GM19455 (cell line): ENCODE data around the gene LIFR.
A peak's percentile ranks its signal among the peaks of the same experiment; 100 is the strongest.

Source experiments
- ATAC-seq: cut with Tn5 transposase; IDR thresholded peaks from one replicate; pipeline ENCODE4 v1.9.1; 2021; ENCODE audit not compliant: unreplicated experiment

The LIFR gene

DNA sequence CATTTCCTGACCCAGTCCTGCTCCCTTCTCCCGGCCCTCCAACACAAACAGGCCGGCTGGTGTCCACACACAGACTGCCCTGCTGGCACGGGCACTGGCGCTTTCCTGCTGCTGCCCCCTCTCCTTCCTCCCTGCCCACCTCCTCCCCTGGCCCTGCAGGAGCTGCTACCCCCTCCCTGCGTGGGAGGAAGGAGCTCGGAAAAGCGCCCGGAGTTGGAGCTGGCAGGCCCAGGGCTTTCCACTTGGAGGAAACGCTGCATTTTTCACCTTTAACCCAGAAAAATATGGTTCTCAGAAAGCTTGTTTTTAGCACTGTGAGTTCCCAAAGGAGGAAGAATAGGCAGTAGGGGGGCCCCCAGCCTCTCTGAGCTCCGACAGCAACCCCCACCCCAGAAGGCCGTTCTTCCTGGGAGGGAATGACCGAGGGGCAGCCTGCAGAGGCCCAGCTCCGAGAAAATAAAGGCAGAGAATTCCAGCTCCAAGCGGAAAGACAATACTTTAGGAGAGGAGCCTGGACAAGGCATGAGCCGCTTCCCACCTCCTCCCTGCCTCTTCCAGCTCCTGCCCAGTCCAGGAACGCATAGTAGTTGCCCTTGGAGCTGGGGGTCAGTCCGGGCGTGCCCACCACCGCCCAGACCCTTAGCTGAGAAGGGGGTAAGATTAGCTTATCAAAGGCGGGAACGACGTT, 88.9 kb downstream of the LIFR start:
- ATAC-seq = no peak

DNA sequence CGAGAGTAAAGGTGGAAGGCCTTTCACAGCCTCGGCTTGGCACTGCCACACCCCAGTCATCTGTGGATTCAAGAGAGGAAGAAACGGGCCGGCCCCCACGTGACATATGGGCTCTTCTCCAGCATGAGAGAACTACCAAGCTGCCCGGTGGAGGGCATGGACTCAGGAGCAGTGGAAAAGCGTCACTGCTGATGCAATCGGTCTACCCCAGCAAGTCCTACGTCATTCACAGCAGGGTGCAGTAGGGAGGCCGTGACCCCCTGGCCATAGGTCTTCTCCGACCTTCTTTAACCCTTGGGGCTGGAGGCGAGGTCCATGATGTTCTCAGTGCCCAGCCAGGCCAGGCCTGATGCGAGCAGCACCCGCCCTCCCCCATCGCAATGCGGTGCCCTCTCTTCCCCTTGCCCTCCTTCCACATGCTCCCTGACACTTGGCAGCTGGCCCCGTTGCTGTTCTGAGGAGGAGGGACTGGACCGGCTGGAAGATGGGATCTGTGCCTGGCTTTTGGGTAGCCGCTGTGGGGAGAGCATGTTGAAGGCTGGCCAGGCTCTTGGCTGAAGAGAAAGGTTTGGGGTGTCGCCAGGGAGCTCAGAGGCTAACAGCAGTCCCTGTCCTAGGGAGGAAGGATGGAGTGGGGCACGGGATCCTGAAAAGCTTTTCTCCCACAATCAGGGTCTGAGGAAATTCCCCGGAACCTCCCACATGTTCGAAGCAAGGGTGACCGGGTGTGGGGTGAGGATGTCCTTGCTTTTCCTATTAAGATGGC, 89.8 kb downstream of the LIFR start:
- no peak for ATAC-seq

DNA sequence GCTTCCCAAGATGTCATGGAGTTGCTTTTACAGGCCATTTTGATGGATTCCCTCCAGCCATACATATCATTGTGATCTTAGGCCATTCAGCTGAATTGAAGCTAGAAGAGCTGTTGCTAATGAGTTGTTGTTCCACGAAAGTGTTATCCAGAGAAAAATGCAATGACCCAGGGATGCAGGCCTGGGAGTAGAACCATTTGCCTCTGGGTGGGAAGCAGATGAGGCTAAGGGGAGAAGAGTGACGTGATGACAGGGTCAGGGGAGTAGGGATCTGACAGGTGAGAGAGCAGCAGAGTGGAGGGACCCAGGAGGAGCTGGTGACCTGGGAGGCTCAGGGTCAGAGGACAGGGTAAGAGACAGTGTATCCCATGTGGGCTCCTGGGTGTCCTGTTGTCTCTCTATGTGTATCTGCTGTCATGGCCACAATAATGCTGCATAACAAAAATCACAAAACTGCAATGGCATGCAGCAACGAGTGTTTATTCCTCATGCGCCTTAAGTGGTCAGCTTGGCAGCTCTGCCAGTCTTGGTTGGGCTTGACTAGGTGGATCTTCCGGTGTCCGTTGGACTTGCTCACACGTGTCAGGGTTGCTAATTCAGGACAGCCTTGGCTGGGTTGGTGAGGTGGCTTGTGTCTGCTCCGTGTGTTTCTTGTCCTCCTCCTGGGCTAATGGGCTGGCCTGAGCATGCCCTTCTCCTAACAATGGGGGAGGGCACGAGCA, 90.6 kb downstream of the LIFR start:
- no peak for ATAC-seq

DNA sequence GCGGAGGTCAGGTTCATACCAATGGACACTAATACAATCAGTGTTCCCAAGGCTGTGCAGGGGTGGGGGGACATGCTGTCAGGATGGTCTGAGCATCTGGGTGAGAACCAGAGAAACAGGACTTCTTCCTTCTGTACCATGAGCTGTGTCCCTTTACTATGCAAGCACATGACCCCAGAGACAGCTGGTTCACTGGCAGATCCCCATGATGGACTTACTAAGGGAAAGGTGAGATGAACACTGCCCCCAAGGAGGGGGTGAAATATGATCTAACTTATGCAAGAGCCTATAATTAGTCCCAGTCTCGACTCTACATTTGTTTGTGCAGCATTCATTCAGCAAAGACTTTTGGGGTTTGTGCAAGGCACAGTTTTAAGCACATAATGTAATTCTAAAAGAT, 91.4 kb downstream of the LIFR start:
- ATAC-seq = no peak

DNA sequence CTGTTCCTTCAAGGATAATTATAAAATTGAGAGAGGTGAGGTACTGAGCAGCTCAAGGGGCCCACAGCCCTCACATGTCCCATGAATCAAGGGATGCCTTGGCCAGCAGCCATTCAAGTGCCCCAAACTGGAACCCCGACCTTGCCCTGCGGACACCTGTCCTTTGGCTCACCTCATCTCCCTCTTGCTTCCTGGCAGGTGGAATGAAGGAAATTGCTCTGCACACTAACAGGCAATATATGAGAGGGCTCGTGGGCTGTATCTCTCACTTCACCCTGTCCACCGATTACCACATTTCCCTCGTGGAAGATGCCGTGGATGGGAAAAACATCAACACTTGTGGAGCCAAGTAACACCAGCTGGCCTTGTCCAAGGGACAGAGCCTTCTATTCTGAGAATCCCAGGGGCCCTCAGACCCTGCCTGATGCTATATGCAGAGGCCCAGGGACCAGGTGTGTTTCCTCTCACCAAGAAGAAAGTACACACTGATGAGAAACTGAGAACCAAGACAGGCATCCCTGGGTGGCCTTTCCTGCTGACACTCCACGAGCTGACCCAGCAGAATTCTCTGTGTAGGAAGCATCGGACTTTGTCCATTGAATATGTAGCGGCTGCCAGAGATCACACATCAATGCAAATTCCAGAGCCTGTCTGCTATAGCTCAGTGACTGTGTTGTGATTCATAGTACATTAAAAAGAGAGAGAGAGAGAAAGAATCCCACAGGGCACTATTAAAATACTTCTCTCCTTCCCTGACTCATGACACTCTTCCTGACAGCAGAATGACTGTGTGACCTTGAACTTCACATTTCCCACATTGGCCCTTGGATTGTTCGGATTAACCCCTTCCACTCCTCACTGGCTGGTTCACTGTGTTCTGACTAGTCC, 92.6 kb downstream of the LIFR start:
- no peak for ATAC-seq

DNA sequence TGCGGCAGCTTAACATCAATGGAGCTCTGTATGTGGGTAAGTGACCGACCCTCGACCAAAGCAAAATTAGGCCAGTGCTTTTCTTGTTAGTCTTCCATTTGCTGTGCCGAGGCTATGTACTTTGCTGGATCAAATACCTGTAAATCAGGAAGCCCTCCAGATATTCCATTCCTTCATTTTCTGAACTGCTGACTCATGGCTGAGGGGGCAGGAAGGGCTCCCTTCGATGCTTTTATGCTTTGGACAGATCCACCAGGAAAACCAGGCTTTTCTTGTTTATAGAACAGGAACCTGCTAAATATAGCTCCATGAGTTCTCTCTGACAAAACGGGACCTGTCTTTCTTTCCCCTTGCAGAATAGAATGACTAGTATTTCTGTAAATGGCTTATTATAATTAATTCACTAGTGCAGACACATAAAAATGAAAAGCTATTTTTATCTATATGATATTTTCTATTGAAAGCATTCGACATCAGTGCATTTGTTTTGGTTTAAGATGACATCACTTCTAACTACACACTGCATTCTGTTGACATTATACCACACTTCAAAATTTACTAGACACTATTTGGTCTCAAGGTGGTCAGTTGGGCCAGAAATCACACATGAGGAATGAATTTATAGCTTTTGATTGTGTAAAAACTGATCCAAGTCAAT, 93.3 kb downstream of the LIFR start:
- ATAC-seq = no peak

DNA sequence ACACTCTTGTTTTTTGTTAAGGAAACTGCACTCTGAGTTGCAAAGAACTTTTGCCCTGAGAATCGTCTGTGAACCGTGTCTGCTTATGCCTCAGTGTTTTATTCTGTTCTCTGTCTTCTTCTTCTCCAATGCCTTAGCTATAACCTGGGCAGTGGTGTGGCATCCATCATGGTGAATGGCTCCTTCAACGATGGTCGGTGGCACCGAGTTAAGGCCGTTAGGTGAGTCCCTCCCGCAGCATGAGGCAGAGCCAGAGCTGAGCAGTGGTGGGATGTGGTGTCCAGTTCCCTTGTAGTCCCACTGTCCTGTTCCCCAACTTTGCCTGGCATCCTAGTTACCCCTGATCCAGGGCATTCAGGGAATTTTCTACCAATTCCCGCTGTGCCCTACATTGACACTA, 98.3 kb downstream of the LIFR start:
- no peak for ATAC-seq

DNA sequence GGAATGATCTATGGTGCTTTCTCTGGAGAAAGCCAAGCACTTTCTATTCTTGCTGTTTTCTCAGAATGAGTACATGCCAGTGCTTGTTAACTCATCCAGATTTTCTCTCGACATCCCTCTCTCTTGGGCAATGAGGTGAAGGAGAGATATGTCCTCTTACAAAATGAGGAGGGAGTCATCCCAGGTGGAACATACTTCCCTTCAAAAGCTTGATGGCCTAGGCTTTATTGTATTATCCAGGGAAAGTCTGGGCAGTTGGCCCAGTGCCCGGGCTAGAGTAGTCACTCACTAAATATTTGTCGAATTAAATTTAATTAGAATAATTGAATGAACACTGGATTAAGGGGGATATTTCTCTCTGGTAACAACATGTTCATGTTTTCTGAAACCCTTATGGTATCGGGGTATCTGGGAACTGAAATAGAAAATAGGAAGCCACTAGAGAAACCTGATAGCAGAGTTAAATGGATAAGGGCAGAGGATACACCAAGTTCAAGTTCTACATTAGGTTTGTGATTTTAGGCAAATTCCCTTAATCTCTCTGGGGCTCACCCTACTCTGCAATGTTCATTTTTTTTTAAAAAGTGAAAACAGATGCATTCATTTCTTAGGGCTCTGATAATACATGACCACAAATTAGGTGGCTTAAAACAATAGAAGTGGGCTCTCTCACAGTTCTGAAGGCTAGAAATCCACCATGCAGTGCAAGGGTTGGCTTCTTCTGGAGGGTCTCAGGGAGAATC, 99.6 kb downstream of the LIFR start:
- no peak for ATAC-seq

DNA sequence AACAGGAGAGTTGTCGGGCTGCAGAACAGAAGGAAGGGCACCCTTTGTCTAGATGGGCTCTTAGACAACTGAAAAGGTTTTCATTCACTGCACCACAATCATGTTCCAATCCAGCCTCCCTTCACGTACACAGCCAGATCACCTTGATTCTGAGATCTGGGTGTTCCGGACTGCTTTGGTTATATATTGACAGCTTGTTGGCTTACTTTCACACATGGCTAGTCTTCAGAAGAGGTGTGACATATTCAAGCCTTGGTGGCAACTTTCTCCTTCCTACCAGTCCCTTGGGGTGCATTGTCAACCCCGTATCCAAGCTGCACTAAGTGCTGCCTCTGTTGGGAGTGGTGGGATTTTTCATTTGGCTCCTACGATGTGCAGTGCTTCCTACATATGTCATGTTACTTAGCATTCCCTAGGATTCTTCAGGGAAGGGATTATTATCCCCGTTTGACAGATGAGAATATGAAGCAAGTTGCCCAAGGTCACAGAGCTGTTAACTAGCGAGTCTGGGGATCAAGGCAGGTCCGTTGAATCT, 100.6 kb downstream of the LIFR start:
- ATAC-seq = no peak

DNA sequence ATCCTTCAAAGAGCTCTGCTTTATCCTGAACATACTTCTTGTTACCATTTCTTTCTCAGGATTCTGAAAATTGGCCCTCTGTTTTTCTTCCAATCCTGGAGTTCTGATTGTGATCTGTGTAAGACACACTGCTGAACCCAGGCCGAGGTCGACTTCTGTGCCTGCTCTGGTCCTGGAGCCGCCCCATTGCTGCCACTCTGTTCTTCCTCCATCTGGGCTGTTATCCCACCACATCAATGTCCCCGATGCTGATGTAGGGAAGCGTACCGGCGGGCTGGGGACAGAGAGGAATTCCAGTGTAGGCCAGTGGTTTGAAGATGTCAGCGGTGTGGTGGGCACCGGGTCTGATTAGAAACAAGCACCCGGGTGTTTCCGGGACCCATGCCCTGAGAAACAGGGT, 102.5 kb downstream of the LIFR start:
- peak; percentile 10 for ATAC-seq

DNA sequence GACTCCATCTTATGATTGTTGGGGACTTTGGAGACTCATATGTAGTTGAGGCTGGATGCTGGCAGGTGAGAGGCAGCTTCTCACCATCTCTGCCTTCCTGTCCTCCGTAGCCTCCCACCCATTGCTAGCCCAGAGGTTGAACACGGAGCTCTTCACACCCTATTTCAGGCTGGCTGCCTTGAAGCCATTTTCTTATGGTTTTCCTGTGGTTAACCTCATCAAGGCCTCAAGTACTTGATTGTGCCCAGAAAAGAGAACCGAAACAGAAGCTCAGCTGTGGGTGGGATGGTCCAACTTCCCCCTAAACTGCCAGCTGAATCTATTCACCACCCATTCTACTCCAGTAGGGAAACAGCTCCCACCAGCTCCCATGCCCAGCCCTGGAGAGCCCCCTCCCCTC, 102.9 kb downstream of the LIFR start:
- ATAC-seq = peak; percentile 100

DNA sequence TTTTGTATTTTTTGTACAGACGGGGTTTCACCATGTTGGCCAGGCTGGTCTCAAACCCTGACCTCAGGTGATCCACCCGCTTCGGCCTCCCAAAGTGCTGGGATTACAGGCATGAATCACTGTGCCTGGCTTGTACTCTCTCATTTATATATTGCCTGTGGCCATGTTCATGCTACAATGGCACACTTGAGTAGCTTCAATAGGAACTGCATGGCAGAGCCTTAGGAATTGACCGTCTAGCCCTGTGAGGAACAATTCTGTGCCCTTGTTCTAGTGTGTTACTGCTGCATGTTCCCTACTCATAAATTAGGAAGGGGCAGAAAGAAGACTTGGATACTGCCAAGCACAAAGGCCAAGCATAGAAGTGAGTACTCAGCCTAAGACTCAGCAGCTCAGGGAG, 104.2 kb downstream of the LIFR start:
- no peak for ATAC-seq

DNA sequence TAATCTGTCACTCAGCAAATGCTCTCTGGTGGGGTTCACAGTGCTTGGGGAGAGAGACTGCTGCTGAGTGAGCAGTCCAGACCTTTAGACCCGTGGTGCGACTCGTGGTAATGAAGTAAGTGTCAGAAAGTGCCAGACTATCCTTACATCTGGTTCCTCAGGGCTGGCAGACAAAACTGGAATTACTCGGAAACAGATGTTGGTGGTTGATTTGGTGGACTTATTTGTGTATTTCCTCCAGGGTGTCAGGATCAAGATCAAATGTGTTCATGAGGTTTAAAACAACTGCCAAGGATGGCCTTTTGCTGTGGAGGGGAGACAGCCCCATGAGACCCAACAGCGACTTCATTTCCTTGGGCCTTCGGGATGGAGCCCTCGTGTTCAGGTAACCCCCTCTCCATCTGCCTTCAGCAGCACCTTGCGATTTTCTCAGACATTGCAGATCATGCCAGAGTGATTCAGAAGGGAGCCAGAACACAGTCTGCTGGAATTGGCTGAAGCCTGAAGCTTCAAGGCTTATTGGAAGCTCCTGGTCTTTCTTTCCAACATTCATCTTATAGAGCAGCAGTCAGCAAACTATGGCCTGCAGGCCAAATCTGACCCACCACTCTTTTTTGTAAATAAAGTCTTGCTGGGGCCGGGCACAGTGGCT, 105.2 kb downstream of the LIFR start:
- no peak for ATAC-seq

DNA sequence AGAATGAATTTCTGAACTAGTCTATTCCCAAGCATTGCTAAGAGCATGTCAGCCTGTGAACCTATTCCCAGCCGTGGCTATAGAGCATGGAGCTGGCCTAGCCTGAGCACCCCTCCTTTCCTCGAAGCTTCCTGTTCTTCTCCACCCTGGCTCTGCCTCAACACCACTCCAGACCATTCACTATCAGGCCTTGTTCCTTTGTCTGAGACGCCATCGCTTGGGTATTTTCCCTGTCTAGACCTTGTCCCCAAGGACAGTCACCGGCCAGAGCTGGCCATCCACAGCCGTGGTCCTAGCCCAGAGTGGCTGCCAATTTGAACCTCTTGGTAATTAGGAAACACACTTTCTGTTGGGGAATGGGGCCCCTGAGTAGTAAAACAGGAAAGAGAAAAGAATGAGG, 105.8 kb downstream of the LIFR start:
- ATAC-seq = no peak

DNA sequence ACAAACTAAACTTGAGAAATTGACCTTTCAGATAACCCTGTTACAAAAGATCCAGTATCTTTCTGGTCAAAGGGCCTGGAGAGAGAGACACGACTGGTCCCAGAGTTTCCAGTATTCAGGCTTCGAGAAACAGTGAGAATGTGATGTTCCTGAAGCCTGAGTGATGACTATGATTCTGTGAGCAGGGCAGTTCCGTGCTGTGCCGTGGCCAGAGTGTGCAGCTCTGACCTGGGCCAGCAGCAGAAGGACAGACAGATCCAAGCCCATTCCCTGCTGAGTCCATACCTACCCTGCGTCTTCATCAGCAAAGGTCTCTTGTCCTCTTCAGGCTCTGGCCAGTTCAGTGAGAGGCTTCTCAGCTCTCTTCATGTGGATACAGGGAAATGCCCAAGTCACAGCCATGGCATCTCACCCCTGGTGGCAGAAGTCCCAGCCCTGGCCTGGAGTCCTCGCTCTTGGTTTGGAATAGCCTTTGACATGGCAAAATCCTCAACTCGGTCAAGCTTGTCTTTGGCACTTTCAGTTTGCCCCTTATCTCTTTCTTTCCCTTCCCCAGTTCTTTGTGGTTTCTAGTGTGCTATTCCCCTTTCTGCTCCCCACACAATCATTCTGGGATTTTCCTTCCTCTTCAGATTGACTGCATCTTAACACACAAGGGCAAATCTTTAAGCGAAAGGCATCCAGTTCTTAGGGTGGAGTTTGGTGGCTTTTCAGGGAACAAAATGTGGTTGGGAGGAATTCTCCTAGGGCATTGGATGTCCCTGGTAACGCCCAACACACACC, 107.7 kb downstream of the LIFR start:
- no peak for ATAC-seq

DNA sequence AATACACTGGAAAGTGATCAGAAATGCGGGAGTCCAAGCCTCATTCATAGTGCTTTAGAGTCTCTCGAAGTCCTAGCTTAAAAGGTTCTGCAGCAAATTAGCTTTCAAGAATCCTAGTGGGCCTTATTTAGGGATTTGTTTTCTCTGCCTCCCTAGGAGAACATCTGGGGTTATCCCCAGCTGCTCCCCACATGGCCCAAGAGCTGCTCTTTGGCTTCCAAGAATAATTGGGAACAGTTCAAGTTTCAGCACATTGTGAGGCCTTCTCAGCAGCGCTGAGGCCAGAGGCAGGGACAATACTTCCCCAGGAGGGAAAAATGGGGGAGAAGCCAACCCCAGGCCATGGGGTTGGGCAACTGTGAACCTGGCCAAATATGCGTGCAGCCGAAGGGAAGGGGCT, 108.7 kb downstream of the LIFR start:
- no peak for ATAC-seq

DNA sequence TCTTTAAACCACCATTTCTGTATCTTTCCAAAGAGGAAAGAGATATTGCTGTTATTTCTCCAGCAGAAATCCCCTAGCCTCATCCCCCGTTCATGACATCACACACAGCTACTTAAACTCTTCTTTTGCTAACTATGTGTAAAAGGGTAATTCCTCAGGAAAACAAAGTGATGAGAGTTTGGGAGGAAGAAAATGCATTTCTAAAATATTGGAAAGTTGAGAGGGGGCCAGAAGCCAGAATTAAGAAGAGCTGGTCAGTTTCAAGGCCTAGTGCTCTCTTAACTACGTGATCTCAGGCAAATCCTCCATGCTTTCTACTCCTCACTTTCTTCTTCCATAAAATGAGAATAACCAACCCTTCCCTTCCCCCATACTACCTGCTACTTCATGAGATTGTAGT, 109.4 kb downstream of the LIFR start:
- no peak for ATAC-seq

DNA sequence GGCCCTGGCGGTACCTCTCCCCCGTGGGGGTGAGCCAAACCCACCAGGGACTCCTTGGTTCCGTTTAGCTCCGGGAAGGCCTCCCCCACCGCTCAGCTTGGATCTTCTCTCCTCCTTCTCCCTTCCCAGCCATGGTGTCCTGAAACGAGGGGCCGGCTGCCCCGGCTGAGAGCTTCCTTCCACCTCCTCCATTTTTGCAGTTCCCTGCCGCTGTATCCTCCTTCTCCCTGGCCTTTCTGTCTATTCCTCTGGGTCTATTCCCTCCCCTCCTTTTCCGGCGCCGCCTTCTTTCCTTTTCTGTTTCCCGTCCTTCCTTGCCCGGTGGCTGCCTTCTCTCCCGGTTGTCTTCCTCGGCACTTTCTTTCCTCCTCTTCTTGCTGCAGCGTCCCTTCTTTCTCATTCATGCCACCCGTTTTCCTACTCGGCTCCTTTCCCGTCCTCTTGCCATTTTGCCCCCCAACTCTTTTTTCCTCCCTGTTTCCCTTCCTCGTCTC, 110.4 kb downstream of the LIFR start:
- ATAC-seq = no peak
